K562 (cell line): ENCODE results near the gene ZNF774. TPM values are rescaled to one million over a fixed set of nuclear protein-coding genes. Genes with fewer than 3 reads are reported as not detected.

Experiments
- ARID4B ChIP-seq: sonication (generic); formaldehyde crosslinking; IDR thresholded peaks from 2 replicates; pipeline ENCODE4 v1.8.0; 2022; ENCODE audit warnings: mild to moderate bottlenecking, missing genetic modification reagents
- FOXP1 ChIP-seq: sonication (generic); formaldehyde crosslinking; IDR thresholded peaks from 2 replicates; pipeline ENCODE4 v1.8.0; 2022; ENCODE audit warnings: mild to moderate bottlenecking, missing genetic modification reagents
- KDM5B ChIP-seq: fragments of 200-600 bp; sonication (generic); IDR thresholded peaks from 2 replicates; pipeline ENCODE4 v1.6.1; 2012; ENCODE audit warnings: low read depth, mild to moderate bottlenecking, moderate library complexity, low read length, control low read depth, inconsistent platforms; ENCODE audit not compliant: insufficient replicate concordance
- MEF2D ChIP-seq: conservative IDR thresholded peaks from 2 replicates; pipeline ENCODE4 v1.6.1; 2016; ENCODE audit warnings: low read depth, missing genetic modification characterization, missing compliant biosample characterization
- NCOR1 ChIP-seq: fragments of 450-650 bp; IDR thresholded peaks from 2 replicates; pipeline ENCODE4 v1.6.1; 2016; ENCODE audit warnings: mild to moderate bottlenecking, moderate library complexity
- NR1H2 ChIP-seq: sonication (generic); formaldehyde crosslinking; IDR thresholded peaks from 2 replicates; pipeline ENCODE4 v1.4.0; 2020; ENCODE audit warnings: mild to moderate bottlenecking, missing genetic modification reagents
- NUFIP1 ChIP-seq: fragments of 450-650 bp; IDR thresholded peaks from 2 replicates; pipeline ENCODE4 v1.6.1; 2018; ENCODE audit not compliant: partially characterized antibody
- TBL1XR1 ChIP-seq, 2 experiments: IDR thresholded peaks; 2 replicates each; pipeline ENCODE4 v1.6.1; 2012; ENCODE audit warnings: improper control_type of control experiment in 2 of 2, low read length in 2 of 2, mild to moderate bottlenecking in 1 of 2
- TEAD1 ChIP-seq, 2 experiments: fragments of 450-650 bp in 1 of 2; sonication (generic) in 1 of 2; formaldehyde crosslinking; IDR thresholded peaks; 2 replicates each; pipeline versions ENCODE4 v1.4.0 to v1.8.0; 2020 to 2022; ENCODE audit warnings: mild to moderate bottlenecking in 2 of 2, missing genetic modification reagents in 1 of 2
- TEAD2 ChIP-seq: fragments of 450-650 bp; IDR thresholded peaks from 2 replicates; pipeline ENCODE4 v1.6.1; 2016; ENCODE audit warnings: missing genetic modification characterization, control low read depth, missing compliant biosample characterization
- ZBTB11 ChIP-seq, 3 experiments: fragments of 200-800 bp in 1 of 3; fragments of 250-450 bp in 1 of 3; fragments of 450-650 bp in 1 of 3; sonication (Bioruptor Pico) in 1 of 3; sonication (Bioruptor generic) in 1 of 3; formaldehyde crosslinking in 1 of 3; IDR thresholded peaks; 2 replicates each; pipeline versions ENCODE4 v1.6.1 to v1.8.0; 2016 to 2022; ENCODE audit warnings: mild to moderate bottlenecking in 2 of 3, missing genetic modification characterization in 2 of 3, missing compliant biosample characterization in 1 of 3, moderate library complexity in 1 of 3
- ZNF584 ChIP-seq: fragments of 200-800 bp; sonication (Bioruptor generic); IDR thresholded peaks from 2 replicates; pipeline ENCODE4 v1.6.1; 2016; ENCODE audit warnings: low read depth, mild to moderate bottlenecking, missing genetic modification characterization, missing compliant biosample characterization
- polyA plus RNA-seq, 8 experiments: library from polyadenylated mRNA; depleted of rRNA in 4 of 8; stranded (reverse) in 5 of 8; unstranded in 3 of 8; fragments of >200 nt; fragmentation: Nextera tagmentation in 2 of 8; fragmentation: Illumina TruSeq in 1 of 8; extraction: Ambion mirVana in 2 of 8; extraction: Trizol in 1 of 8; gene quantifications; 2 replicates each; pipeline versions ENCODE4 v1.2.1 to v1.2.3, GENCODE V29; 2011 to 2014; ENCODE audit warnings: inconsistent platforms in 1 of 8, missing spikeins in 1 of 8
- total RNA-seq, 7 experiments: library from RNA; depleted of rRNA in 6 of 7; stranded (reverse); fragments of >200 nt in 6 of 7; fragmentation: Illumina TruSeq in 2 of 7; extraction: Trizol in 2 of 7; gene quantifications; 2 replicates each; pipeline versions ENCODE4 v1.2.1 to v1.2.3, GENCODE V29; 2011 to 2021; ENCODE audit warnings: low replicate concordance in 1 of 7
- TF ChIP-seq, protein P1 (sequence below): sonication (generic); formaldehyde crosslinking; IDR thresholded peaks from 2 replicates; pipeline ENCODE4 v1.8.0; 2023; ENCODE audit warnings: mild to moderate bottlenecking, missing genetic modification reagents

ZNF774 gene
- total and polyA plus RNA-seq, 9 of the 15 experiments (the other 6 are each of a cell fraction or from before 2014, with no cell fraction given): 0.32 to 2.0 (median 1.2) TPM

DNA sequence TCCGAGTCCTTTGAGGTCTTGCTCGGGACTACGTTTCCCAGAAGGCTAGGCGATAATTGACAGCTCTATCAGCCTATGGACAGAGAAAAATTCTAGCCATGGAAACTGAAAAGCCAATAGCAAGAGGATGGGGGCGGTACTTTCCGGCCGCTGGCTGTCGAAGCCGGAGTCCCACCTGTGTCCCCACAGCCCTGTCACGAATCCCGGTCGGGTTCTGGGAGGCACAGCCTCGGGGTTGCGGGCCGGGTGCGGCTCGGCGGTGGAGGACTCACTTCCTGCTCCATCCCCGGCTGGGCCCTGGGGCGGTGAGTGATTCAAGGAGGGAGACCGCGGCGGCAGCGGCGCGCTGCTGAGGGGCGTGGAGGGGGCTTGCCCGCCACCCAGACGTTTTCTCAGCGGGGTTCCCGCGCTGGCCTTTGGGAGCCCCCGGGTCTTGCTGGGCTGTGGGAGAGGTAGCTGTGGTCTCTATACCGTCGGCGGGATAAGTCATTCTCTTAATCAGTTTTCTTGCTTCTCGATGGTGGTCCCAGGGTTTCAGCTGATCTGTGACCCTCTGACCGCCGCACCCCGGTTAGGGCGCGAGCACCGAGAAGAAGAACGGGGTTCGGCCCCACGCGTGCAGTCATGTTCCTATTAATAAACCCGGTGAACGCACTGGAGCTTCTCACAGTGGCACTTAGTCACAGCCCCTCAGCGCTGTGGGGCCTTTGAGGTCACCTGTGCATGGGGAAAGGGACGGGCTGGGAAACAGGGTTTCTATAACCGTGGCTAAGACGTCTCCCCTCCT lies at the start of gene ZNF774 (continued):
- TF ChIP-seq ARID4B (peak; percentile 84), TEAD1 (CRISPR knock-in tag; IDR thresholded peaks at IDR 0.05) (peak; percentile 8 to 45; a peak in 2 of 4 replicates), TEAD2 (tag) (no peak), NCOR1 (no peak), NR1H2 (CRISPR knock-in tag) (no peak), MEF2D (tag) (0 out of 2 replicates have a peak, but pooled peaks have one; percentile 35), TBL1XR1 (IDR thresholded peaks at IDR 0.05; ENCODE audit: low read length in 2 of 2) (0 out of 4 replicates have a peak, but pooled peaks of 1 of the 2 experiments have one; percentile 5), KDM5B (peak; percentile 80), FOXP1 (CRISPR knock-in tag) (peak; percentile 65; the same call in 1 of the 2 replicates), NUFIP1 (no peak), ZNF584 (CRISPR knock-in tag) (no peak), ZBTB11 (CRISPR knock-in tag; IDR thresholded peaks at IDR 0.05) (peak in 1 of 3 experiments; percentile 65; a peak in 1 of 6 replicates)
- TF ChIP-seq, protein P1, sequence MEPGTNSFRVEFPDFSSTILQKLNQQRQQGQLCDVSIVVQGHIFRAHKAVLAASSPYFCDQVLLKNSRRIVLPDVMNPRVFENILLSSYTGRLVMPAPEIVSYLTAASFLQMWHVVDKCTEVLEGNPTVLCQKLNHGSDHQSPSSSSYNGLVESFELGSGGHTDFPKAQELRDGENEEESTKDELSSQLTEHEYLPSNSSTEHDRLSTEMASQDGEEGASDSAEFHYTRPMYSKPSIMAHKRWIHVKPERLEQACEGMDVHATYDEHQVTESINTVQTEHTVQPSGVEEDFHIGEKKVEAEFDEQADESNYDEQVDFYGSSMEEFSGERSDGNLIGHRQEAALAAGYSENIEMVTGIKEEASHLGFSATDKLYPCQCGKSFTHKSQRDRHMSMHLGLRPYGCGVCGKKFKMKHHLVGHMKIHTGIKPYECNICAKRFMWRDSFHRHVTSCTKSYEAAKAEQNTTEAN: peak; percentile 65; the same call in 1 of the 2 replicates
